GDM1 (cell line): ENCODE results near the gene SBNO2.

ENCODE experiments used
- DNase-seq: peaks from one replicate; lab custom pipeline; 2025; lab: John Stamatoyannopoulos, UW

The SBNO2 gene

GRCh38 chr19:1153891-1154730 is 20.0 kb downstream of the SBNO2 start:
- DNase-seq: no peak

- no peak for DNase-seq
Measured at GRCh38 chr19:1151917-1152587, 22.0 kb downstream of the SBNO2 start.

GRCh38 chr19:1151037-1151724 is 22.9 kb downstream of the SBNO2 start:
- DNase-seq: no peak

- DNase-seq: no peak
Measured at GRCh38 chr19:1150333-1151036, 23.6 kb downstream of the SBNO2 start.

- DNase-seq: no peak
Measured at GRCh38 chr19:1149259-1150045, 24.6 kb downstream of the SBNO2 start.

GRCh38 chr19:1147934-1148549 is 26.0 kb downstream of the SBNO2 start:
- DNase-seq: no peak

GRCh38 chr19:1146858-1147780 is 26.9 kb downstream of the SBNO2 start:
- DNase-seq: no peak

- DNase-seq: no peak
Measured at GRCh38 chr19:1146412-1146699, 27.7 kb downstream of the SBNO2 start.

- no peak for DNase-seq
Measured at GRCh38 chr19:1145635-1146411, 28.2 kb downstream of the SBNO2 start.

- no peak for DNase-seq
Measured at GRCh38 chr19:1144741-1145140, 29.3 kb downstream of the SBNO2 start.

- no peak for DNase-seq
Measured at GRCh38 chr19:1143828-1144399, 30.2 kb downstream of the SBNO2 start.

GRCh38 chr19:1141944-1142343 is 32.1 kb downstream of the SBNO2 start:
- DNase-seq: no peak

GRCh38 chr19:1140272-1141027 is 33.6 kb downstream of the SBNO2 start:
- no peak for DNase-seq

GRCh38 chr19:1139126-1139525 is 34.9 kb downstream of the SBNO2 start:
- no peak for DNase-seq

- no peak for DNase-seq
Measured at GRCh38 chr19:1138121-1138520, 35.9 kb downstream of the SBNO2 start.

GRCh38 chr19:1136621-1137317 is 37.3 kb downstream of the SBNO2 start:
- DNase-seq: no peak

- no peak for DNase-seq
Measured at GRCh38 chr19:1136201-1136600, 37.9 kb downstream of the SBNO2 start.

- no peak for DNase-seq
Measured at GRCh38 chr19:1135454-1135853, 38.6 kb downstream of the SBNO2 start.
